ENCODE measurements around the gene ARAP3. TPM values are rescaled to one million over a fixed set of nuclear protein-coding genes. Genes with fewer than 3 reads are reported as not detected.
A peak's percentile ranks its signal among the peaks of the same experiment; 100 is the strongest.

ARAP3 gene
- total RNA-seq, 1 experiment from 2014 or later = 19.8 TPM

GRCh38 chr5:141715346-141715905, 33.4 kb upstream of the ARAP3 start:
- Mint-ChIP-seq H3K4me3 (ENCODE audit: unreplicated experiment) (peak overlapping the region; percentile 6), H3K36me3 (ENCODE audit: insufficient read depth, unreplicated experiment) (no peaks in the 10 kb centered on the region), H3K9me3 (ENCODE audit: unreplicated experiment) (no peaks in the 10 kb centered on the region), H3K4me1 (ENCODE audit: insufficient read depth, unreplicated experiment) (peaks cover 37% of the 10 kb centered on the region), H3K27ac (ENCODE audit: low read depth, unreplicated experiment) (no peak overlapping the region), H3K27me3 (ENCODE audit: insufficient read depth, unreplicated experiment) (no peaks in the 10 kb centered on the region)
- ChIA-PET POLR2A (interaction anchor here (0.7 to 2.3 kb wide), 8 partner anchors 16 to 253 kb away, joined by 3 to 7 read pairs (median 3); partner anchors contain the start of gene RNF14), CTCF (interaction anchor here (0.5 to 3.9 kb wide), 11 partner anchors 13 to 393 kb away, joined by 3 to 37 read pairs (median 3); partner anchors contain the start of genes PCDH1 and PCDHGA2)
- DNase-seq (ENCODE audit: unreplicated experiment) = peak; percentile 52
- BruUV-seq (replicated peaks) = no TSS peak
- intact Hi-C loops (cut with micrococcal nuclease) = no loop called here
- TF ChIP-seq CTCF (IDR thresholded peaks at IDR 0.05; ENCODE audit: unreplicated experiment) = no peak

GRCh38 chr5:141714542-141715310, 32.7 kb upstream of the ARAP3 start:
- TF ChIP-seq CTCF (IDR thresholded peaks at IDR 0.05; ENCODE audit: unreplicated experiment) = no peak
- DNase-seq (ENCODE audit: unreplicated experiment) = peak; percentile 72
- no TSS peak for BruUV-seq (replicated peaks)
- peak overlapping the region; percentile 73 for H3K27ac Mint-ChIP-seq (ENCODE audit: low read depth, unreplicated experiment)
- intact Hi-C loops (cut with micrococcal nuclease) = no loop called here
- no peaks in the 10 kb centered on the region for H3K27me3 Mint-ChIP-seq (ENCODE audit: insufficient read depth, unreplicated experiment)
- H3K4me1 Mint-ChIP-seq (ENCODE audit: insufficient read depth, unreplicated experiment) = peaks cover 37% of the 10 kb centered on the region
- H3K36me3 Mint-ChIP-seq (ENCODE audit: insufficient read depth, unreplicated experiment) = no peaks in the 10 kb centered on the region
- H3K9me3 Mint-ChIP-seq (ENCODE audit: unreplicated experiment) = no peaks in the 10 kb centered on the region
- CTCF ChIA-PET = interaction anchor here (0.6 to 4.9 kb wide), 10 partner anchors 13 to 836 kb away, joined by 3 to 37 read pairs (median 4); partner anchors contain the start of gene PCDH1
- H3K4me3 Mint-ChIP-seq (ENCODE audit: unreplicated experiment) = no peak overlapping the region
- POLR2A ChIA-PET = interaction anchor here (0.7 to 2.3 kb wide), 12 partner anchors 13 to 209 kb away, joined by 3 to 13 read pairs (median 4); partner anchors contain the start of genes DELE1, HDAC3, PCDH1 and RELL2

- POLR2A ChIA-PET = interaction anchor here (0.6 to 2.3 kb wide), 13 partner anchors 8 to 312 kb away, joined by 3 to 13 read pairs (median 3); partner anchors contain the start of genes DELE1, HDAC3, PCDH1 and RELL2
- BruUV-seq (replicated peaks) = no TSS peak
- peak; percentile 96 for DNase-seq (ENCODE audit: unreplicated experiment)
- H3K4me3 Mint-ChIP-seq (ENCODE audit: unreplicated experiment) = peak overlapping the region; percentile 5
- no peaks in the 10 kb centered on the region for H3K27me3 Mint-ChIP-seq (ENCODE audit: insufficient read depth, unreplicated experiment)
- CTCF ChIA-PET = interaction anchor here (0.6 to 4.9 kb wide), 15 partner anchors 12 to 301 kb away, joined by 3 to 37 read pairs (median 3); partner anchors contain the start of genes DELE1 and PCDH1
- intact Hi-C loops (cut with micrococcal nuclease) = no loop called here
- H3K4me1 Mint-ChIP-seq (ENCODE audit: insufficient read depth, unreplicated experiment) = peaks cover 37% of the 10 kb centered on the region
- no peak for TF ChIP-seq CTCF (IDR thresholded peaks at IDR 0.05; ENCODE audit: unreplicated experiment)
- peak overlapping the region; percentile 73 for H3K27ac Mint-ChIP-seq (ENCODE audit: low read depth, unreplicated experiment)
- H3K9me3 Mint-ChIP-seq (ENCODE audit: unreplicated experiment) = no peaks in the 10 kb centered on the region
- H3K36me3 Mint-ChIP-seq (ENCODE audit: insufficient read depth, unreplicated experiment) = no peaks in the 10 kb centered on the region
Measured at GRCh38 chr5:141713616-141714309, 31.7 kb upstream of the ARAP3 start.

All from MCF 10A (cell line).